ENCODE data around the gene PDCD7. TPM values are rescaled to one million over a fixed set of nuclear protein-coding genes. Genes with fewer than 3 reads are reported as not detected.
"Not testable (repeated sequence)": the region's sequence is repeated elsewhere in the genome, so short reads cannot be mapped to it uniquely, and the experiment has no call there.

PDCD7 gene, protein sequence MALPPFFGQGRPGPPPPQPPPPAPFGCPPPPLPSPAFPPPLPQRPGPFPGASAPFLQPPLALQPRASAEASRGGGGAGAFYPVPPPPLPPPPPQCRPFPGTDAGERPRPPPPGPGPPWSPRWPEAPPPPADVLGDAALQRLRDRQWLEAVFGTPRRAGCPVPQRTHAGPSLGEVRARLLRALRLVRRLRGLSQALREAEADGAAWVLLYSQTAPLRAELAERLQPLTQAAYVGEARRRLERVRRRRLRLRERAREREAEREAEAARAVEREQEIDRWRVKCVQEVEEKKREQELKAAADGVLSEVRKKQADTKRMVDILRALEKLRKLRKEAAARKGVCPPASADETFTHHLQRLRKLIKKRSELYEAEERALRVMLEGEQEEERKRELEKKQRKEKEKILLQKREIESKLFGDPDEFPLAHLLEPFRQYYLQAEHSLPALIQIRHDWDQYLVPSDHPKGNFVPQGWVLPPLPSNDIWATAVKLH
- total RNA-seq: 37.0 and 40.8 TPM in 2 replicates
- long read RNA-seq, partial matches to known transcripts: 1 of 3 reads
- long read RNA-seq, other reads (novel, unspliced or antisense): 2 of 3 reads

DNA sequence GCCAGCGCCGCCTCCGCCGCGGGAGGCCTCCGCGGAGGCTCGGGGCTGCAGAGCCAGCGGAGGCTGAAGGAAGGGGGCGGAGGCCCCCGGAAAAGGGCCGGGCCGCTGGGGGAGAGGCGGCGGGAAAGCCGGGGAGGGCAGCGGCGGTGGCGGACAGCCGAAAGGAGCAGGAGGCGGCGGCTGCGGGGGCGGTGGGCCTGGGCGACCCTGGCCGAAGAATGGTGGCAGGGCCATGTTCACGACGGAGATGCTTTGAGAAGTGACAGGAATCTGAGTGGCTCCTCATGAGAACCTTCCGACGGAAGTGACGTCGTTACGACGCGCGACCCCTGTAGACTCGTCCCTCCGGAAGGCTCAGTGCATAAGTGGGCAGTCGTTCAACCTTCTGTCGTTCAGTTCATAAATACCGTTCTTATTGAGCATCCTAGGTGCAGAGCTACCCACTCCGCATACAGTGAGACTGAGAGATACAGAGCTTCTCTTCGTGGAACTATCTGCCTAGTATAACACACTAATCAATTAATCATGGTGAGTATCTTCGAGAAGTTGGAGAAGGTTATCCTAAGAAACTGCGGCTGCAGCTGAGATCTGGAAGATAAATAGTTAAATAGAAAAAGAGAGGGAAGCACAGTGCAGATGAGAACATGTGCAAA, at the start of gene PDCD7:
PDCD7 (minus strand) TSS at position 261 of the 653 bp plus-strand sequence; CDS start at position 234, 27 bp downstream.
- DNase-seq (ENCODE audit: low read depth, low spot score): peak; percentile 67
- Mint-ChIP-seq H3K4me3 (peak within 1 kb of the TSS; percentile 91), H3K9me3 (peaks cover 8% of the 10 kb centered on the region), H3K27ac (ENCODE audit: unreplicated experiment) (peak within 1 kb of the TSS; percentile 89), H3K27me3 (ENCODE audit: low read depth) (no peaks in the 10 kb centered on the region), H3K4me1 (peaks cover 28% of the 10 kb centered on the region), H3K36me3 (ENCODE audit: low read depth) (peaks cover 11% of the 10 kb centered on the region)
- TF ChIP-seq, protein P1, sequence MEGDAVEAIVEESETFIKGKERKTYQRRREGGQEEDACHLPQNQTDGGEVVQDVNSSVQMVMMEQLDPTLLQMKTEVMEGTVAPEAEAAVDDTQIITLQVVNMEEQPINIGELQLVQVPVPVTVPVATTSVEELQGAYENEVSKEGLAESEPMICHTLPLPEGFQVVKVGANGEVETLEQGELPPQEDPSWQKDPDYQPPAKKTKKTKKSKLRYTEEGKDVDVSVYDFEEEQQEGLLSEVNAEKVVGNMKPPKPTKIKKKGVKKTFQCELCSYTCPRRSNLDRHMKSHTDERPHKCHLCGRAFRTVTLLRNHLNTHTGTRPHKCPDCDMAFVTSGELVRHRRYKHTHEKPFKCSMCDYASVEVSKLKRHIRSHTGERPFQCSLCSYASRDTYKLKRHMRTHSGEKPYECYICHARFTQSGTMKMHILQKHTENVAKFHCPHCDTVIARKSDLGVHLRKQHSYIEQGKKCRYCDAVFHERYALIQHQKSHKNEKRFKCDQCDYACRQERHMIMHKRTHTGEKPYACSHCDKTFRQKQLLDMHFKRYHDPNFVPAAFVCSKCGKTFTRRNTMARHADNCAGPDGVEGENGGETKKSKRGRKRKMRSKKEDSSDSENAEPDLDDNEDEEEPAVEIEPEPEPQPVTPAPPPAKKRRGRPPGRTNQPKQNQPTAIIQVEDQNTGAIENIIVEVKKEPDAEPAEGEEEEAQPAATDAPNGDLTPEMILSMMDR (conservative IDR thresholded peaks at IDR 0.05): no peak

DNA sequence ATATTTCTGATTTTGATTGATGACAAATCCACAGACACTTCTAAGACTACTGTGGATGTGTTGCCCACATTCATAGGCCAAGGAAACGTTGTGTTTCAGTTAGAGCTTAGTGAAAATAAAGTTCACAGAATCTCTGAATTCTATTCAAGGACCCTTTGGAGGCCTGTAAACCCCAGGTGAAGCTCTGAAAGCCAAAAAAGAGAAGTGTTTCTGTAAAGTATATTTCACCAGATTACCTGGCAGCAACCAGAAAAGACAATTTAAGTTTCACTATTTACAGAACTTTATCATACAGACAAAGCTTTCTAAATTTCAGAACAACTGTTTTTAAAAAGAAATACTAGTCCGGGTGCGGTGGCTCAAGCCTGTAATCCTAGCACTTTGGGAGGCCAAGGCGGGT, 48.9 kb upstream of the PDCD7 start:
- TF ChIP-seq, protein P1 (conservative IDR thresholded peaks at IDR 0.05): no peak
- Mint-ChIP-seq H3K27me3 (ENCODE audit: low read depth) (no peaks in the 10 kb centered on the region), H3K4me1 (peaks cover 27% of the 10 kb centered on the region), H3K9me3 (no peaks in the 10 kb centered on the region), H3K4me3 (peak overlapping the region; percentile 97), H3K27ac (ENCODE audit: unreplicated experiment) (no peak overlapping the region), H3K36me3 (ENCODE audit: low read depth) (no peaks in the 10 kb centered on the region)
- no peak for DNase-seq (ENCODE audit: low read depth, low spot score)

DNA sequence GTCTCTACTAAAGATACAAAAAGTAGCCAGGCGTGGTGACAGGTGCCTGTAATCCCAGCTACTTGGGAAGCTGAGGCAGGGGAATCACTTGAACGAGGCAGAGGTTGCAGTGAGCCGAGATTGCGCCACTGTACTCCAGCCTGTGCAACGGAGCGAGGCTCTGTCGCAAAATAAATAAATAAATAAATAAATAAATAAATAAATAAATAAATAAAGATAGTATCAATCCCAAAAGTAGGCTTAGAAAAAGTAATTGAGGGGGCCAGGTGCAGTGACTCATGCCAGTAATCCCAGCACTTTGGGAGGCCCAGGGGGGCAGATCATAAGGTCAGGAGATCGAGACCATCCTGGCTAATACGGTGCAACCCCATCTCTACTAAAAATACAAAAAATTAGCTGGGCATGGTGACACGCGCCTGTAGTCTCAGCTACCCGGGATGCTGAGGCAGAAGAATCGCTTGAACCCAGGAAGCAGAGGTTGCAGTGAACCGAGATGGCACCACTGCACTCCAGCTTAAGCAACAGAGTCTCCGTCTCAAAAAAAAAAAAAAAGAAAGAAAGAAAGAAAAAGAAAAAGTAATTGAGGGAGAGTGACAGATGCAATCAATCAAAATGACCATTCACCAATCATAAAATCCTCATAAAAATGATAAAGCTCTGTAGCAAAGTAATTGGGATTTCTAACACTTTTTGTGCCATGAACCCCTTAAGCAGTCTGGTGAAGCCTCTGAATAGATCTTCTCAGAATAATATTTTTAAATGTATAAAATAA, 48.2 kb upstream of the PDCD7 start:
- not testable (repeated sequence) for DNase-seq (ENCODE audit: low read depth, low spot score); H3K27ac Mint-ChIP-seq (ENCODE audit: unreplicated experiment); H3K9me3 Mint-ChIP-seq; H3K27me3 Mint-ChIP-seq (ENCODE audit: low read depth); H3K36me3 Mint-ChIP-seq (ENCODE audit: low read depth)
- Mint-ChIP-seq H3K4me3 (peak overlapping the region; percentile 72), H3K4me1 (peaks cover 27% of the 10 kb centered on the region)

DNA sequence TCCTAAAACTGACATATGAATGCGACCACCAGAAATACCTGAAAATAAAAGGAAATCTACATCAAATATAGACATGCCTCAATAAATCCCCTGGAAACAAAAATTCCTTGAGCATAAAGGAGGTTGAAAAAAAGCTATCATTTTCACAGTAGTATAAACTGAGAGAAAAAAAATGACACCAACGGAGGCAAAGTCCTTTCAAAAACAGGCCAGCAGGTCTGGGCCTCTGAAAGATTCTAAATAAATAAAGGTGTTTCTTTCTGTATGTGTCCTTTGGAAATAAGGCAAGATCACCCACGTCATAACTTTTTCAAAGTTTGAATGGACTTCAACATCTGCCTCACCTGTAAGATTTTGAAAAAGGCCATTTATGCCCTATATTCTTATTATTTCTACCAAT, 46.6 kb upstream of the PDCD7 start:
- Mint-ChIP-seq H3K27ac (ENCODE audit: unreplicated experiment) (no peak overlapping the region), H3K4me1 (peaks cover 22% of the 10 kb centered on the region)

DNA sequence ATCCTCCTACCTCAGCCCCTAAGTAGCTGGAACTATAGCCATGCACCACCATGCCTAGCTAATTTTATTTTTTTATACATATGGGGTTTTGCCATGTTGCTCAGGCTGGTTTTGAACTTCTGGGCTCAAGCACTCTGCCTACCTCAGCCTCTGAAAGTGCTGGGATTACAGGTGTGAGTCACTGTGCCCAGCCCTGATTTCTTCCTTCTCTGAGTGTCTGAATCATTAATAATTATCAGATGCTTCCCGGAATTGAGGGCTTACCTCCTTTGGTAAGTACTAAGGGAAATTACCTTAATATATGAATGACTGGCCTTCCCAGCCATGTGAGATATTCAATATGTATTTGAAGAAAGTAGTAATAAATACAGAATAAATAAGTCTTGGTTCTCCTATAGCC, 44.3 kb upstream of the PDCD7 start:
- no peak for DNase-seq (ENCODE audit: low read depth, low spot score)
- Mint-ChIP-seq H3K27me3 (ENCODE audit: low read depth) (no peaks in the 10 kb centered on the region), H3K9me3 (no peaks in the 10 kb centered on the region), H3K27ac (ENCODE audit: unreplicated experiment) (no peak overlapping the region), H3K36me3 (ENCODE audit: low read depth) (peaks cover 5% of the 10 kb centered on the region), H3K4me1 (peaks cover 7% of the 10 kb centered on the region), H3K4me3 (no peak overlapping the region)
- TF ChIP-seq, protein P1 (conservative IDR thresholded peaks at IDR 0.05): no peak

More for the DNA sequence above, 46.6 kb upstream of the PDCD7 start:
- DNase-seq (ENCODE audit: low read depth, low spot score): no peak
- Mint-ChIP-seq H3K36me3 (ENCODE audit: low read depth) (no peaks in the 10 kb centered on the region), H3K4me3 (no peak overlapping the region), H3K9me3 (no peaks in the 10 kb centered on the region), H3K27me3 (ENCODE audit: low read depth) (no peaks in the 10 kb centered on the region)
- TF ChIP-seq, protein P1 (conservative IDR thresholded peaks at IDR 0.05): no peak
